ENCODE data around the gene PSAPL1.

Gene PSAPL1, protein sequence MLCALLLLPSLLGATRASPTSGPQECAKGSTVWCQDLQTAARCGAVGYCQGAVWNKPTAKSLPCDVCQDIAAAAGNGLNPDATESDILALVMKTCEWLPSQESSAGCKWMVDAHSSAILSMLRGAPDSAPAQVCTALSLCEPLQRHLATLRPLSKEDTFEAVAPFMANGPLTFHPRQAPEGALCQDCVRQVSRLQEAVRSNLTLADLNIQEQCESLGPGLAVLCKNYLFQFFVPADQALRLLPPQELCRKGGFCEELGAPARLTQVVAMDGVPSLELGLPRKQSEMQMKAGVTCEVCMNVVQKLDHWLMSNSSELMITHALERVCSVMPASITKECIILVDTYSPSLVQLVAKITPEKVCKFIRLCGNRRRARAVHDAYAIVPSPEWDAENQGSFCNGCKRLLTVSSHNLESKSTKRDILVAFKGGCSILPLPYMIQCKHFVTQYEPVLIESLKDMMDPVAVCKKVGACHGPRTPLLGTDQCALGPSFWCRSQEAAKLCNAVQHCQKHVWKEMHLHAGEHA

DNA sequence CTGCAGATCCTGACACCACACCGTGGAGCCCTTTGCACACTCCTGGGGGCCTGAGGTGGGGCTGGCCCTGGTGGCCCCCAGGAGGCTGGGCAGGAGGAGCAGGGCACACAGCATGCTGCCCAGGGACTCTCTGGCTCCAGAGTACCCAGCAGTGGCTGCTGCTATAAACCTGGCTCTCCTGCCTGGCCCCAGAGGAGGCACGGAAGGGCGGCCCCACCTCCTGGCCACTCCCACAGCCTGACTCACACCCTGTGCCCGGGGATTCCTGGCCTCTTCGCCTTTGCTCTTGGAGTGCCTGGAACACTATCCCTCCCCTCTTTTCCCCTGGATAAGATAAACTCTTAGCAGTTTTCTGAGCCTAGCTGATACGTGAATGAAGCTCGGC lies at the start of gene PSAPL1:
TSS of gene PSAPL1 (minus strand) at position 165 of the 385 bp plus-strand sequence. CDS start at position 114, 51 bp downstream.
- no peak for DNase-seq (ENCODE audit: low read depth)

DNA sequence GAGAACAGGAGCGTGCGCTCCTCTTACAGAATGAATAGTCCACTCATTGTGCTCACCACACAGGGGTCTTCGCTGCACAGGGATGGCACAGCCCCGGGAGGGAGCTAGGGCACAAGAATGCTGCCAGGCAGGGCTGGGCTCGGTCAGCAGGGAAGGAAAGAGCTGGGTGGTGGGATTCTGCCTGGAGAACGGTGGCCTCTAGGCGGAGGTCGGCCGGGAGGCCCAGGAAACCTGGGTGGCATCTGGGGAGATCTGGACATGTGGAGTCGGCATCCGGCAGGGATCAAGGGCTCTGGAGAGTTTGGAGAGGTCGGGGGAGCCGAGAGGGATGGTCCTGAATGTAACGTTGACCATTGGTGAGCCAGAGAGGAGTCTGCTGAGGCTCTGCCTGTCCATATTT lies 46.5 kb upstream of the PSAPL1 start:
- no peak for DNase-seq (ENCODE audit: low read depth)

DNA sequence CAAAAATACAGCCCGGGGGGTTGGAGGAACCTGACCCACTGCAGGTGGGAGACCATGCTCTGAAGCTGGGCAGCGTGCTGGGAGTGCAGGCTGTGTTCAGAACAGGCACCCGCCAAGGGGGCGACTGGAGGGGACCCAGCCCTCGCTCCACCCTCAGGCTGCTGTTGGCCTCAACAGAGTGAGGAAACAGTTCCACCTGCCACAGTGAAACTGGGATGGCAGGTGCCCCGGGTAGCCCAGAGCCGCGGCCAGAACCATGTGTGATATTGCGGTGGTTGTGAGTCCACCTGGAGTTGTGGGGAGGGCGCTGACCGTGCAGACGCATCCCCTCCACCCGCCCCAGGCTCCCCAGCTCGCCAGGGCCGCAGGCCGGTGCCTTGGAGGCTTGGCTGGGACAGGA lies 45.7 kb upstream of the PSAPL1 start:
- DNase-seq (ENCODE audit: low read depth) = no peak

DNA sequence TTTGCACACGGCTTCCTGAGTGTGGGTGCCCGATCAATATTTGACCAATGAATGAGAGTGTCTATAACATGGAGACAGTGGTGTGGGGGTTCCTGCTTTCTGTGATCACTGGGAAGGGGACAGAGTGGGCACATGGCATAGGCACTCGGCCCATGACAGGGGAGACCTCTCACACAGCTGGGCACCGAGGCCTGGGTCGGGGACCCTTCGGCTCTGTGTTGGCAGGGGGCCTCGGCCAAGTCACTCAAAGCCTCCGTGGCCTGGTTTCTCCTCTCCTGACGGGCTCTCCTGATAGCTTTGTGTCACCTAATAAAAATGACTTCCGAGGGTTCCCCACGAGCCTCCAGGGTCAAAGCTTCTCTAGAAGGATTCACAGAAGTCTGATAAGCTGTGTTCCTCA lies 43.9 kb upstream of the PSAPL1 start:
- DNase-seq (ENCODE audit: low read depth) = no peak

DNA sequence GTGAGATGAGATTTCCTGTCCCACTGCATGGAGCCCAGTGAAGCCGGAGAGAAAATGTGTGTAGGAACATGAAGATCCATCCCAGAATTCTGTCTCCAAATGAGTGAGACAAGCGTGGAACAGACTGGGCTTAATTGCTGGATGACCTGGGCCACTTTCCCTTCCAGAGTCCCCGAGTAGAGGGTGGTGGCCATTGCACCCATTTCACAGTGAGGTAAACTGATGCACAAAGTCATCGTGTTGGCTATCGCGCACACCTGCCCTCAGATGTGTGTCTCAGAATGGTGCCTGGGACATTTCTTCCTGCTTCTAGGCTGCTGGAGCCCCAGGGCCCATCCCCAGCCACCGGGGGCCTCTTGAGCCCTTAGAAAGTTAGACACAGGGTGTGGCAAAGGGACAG lies 43.0 kb upstream of the PSAPL1 start:
- DNase-seq (ENCODE audit: low read depth) = no peak

DNA sequence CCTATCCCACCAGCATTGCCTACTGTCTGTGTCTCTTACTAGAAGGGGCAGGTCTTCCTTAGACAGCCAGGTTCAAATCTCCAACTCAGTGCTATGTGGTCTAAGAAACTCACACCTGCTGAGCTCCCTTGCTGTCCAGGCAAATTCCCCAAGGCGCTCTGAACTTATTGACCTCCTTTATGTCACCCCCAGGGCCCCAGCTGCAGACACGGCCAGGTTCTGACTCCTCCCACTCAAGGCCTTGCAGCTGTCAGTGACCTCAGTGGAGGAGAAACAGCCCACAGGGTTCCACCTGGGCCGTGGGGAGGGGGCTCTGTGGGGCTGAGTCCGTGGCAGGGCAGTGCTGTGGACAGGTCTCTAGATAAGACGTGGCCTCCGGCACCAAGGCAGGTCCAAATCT lies 42.1 kb upstream of the PSAPL1 start:
- no peak for DNase-seq (ENCODE audit: low read depth)

DNA sequence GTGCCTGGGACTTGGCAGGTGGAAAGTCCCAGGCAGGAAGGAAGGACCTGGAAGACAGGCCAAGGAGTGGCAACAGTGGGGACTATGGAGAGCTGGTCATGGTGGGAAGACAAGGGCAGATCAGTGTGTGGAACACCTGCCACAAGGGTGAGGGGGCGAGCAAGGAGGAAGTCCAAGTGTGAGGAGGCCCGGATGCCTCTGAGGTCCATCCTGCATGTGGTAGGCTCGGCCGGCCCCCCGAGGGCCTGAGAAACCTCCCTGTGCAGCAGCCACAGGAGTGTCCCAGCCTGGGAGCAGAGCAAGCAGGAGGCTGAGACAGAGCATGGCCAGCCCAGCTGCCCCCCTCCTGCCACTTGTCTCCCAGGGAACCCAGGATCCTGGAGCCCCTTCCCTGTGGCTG lies 40.5 kb upstream of the PSAPL1 start:
- DNase-seq (ENCODE audit: low read depth) = no peak

DNA sequence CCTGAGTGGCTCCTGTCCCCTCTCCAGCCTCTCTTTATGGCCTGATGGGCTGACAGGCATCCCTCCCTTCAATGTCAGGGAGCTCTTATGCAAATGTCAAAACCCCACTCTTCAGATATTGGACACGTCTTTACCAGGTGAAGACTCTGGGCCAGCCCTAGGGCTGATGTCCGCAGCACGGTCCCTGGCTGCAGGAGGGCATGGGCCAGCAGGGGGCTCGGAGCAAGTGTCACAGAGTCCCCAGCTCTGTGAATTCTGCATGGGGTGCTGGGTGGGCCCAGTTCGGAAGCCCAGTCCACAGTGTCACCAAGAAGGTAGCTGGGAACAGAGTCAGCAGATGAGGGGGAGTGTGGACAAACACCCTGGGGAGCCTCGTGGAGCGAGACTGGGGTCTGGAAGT lies 39.6 kb upstream of the PSAPL1 start:
- no peak for DNase-seq (ENCODE audit: low read depth)

DNA sequence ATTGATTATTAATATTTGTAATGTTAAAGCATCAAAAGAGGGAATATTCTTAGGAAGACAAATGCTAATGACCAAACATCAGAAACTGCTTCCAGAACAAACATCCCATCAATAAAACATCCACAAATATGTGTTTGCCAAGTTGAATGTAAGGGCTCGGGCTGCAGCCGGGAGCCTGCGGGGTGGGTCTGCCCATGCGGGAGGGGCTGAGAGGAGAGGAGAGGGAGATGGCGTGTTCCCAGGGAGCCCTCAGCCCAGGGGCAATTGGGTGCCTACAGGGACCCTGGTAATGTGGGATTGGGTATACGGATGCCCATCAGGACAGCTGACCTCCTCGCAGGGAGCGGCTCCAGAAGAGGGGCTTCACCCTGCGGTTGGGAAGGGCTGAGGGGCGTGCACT lies 38.4 kb upstream of the PSAPL1 start:
- DNase-seq (ENCODE audit: low read depth) = no peak

DNA sequence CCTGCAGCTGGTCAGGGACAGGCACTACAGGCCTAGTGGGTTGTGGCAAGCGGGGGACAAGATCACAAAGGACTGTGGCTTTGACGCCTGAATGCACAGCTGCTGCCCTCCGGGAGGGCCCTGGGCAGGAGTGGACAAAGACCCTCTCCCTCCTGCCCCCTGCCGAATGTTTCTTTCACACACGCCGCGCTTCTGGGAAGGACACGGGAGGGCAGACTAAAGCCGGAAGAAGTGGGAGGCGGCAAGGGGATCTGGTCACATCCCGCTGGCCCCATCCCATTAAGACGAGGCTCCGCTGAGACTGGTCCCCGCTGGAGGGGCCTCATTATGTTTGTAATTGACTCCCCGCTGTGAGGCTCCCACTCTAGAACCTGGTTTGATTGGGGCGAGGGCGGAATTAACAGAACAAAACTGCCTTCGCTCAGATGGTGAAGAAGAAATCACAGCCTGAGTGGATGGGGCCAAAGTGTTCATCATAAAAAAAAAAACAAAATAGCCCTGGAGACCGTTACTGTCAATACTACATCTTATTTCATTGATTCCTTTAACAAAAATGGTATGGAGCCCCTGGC lies 37.8 kb upstream of the PSAPL1 start:
- no peak for DNase-seq (ENCODE audit: low read depth)

DNA sequence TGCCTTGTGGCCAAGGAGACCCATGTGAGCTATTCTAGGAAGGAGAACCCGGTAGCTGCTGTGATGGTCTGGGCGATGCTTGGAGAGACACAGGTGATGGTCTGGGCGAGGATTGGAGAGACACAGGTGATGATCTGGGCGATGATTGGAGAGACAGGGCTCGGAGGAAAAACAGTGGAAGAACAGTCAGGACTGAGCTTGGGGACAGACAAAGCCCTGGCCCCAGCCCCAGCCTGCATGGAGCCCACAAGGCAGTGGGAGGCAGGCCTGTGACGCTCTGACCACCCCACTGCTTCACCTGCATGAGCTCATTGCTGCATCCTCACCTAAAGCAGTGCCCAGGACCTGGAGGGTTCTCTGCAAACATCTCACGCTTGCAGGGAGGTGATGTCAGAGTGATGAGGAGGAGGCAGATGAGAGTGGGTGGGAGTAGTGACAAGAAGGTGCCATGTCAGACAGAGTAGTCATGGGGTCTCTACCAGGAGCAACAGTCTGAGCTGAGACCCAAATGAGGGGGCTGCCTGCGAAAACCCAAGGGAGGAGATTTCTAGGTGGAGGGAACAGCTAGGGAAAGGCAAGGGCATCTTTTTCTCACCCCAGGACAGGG lies 35.9 kb upstream of the PSAPL1 start:
- DNase-seq (ENCODE audit: low read depth) = no peak

DNA sequence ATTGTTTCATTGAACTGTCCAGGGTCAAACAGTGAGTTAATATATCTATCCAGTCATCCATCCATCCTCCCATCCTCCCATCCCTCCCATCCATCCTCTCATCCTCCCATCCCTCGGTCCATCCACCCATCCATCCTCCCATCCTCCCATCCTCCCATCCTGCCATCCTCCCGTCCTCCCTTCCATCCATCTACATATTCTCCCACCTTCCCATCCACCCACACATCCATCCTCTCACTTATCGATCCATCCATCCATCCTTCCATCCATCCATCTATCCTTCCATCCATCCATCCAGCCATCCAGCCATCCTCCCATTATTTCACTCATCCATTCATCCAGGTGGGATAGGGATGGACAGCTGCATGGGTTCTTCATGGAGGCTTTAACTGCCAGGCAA lies 35.4 kb upstream of the PSAPL1 start:
- DNase-seq (ENCODE audit: low read depth) = no peak

DNA sequence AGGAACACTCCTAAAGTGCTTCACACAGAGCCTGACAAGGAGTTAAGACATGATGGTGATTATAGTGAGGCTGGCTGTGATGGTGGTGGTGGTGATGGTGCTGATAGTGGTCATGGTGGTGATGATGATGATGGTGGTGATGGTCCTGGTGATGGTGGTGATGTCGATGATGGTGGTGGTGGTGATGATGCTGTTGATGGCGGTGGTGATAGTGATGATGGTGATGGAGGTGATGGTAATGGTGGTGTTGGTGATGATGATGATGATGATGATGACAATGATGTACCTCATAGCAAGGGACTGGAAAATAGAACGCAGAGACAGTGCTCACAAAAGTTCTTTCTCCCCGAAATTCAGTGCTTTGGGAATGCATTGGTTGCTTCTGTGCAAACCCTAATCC lies 34.3 kb upstream of the PSAPL1 start:
- no peak for DNase-seq (ENCODE audit: low read depth)

DNA sequence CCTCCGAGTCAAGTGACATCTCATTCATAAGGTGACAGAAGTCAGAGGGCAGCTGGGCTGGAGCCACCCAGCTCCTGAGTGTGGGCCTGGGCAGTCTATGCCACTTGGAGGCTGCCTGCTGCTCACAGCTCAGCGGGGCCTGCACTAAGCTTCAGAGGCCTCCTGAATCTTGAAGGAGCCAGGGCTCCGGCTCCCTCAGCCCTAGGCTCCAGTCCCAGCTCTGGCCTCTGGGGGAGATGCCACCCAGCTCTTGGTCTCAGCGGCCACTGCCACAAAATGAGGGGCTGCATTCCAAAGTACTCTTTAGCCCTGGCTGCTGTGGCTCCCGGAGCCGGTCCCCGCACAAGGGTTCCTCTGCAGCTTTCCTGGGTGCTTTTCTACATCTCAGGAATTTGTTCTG lies 32.7 kb upstream of the PSAPL1 start:
- no peak for DNase-seq (ENCODE audit: low read depth)

DNA sequence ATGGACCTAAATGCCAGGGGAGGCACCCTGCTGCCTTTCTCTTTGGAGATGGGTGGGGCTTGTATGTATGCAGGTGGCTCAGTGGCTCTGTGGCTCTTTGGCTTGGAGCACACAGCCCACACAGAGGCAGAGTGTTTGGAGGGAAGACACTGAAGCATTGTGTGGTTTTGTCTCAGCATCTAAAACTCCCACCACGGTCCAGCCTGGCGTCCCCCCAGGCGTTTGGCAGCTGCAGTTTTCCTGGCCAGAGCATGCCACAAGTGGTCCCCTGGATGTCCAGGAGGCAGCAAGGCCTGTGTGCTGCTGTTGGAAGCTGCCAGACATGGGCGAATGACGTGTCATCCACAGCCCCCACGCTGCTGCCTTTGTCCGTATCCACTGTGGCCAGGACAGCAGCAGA lies 32.2 kb upstream of the PSAPL1 start:
- DNase-seq (ENCODE audit: low read depth) = no peak

DNA sequence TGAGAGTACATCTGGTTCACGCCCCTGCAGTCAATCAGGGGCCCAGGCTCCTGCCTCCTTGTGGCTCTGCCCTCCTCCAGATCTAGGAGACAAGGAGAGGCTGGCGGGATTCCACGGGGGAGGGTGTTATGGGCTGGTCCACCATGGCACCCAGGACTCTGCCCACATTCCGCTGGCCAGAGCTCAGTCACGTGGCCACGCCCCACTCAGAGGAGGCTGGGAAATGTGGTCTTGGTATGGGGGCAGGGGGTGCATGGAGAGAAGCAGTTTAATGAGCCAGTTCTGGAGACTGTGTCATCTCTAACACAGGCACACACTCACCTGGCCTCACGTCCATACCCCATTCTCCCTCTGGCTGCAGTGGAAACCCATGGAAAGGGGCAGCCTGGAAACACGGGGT lies 31.5 kb upstream of the PSAPL1 start:
- no peak for DNase-seq (ENCODE audit: low read depth)

DNA sequence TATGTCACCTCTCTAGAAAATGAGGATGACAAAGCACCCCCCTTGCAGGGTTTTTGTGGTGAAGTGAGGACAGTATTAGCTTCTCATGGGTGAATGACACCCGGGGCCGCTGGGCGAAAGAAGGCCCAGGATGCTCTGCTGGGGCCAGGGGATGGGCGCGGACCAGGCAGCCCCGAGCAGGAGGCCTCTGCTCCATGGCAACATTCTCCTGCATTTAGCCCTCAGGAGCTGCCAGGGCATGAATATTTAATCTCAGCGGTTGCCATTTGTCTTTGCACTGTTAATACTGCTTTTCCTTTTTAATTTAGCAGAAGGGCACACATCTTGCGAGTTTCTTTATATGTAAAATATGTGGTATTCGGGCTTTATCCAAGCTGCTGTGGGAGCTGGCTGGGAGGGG lies 30.3 kb upstream of the PSAPL1 start:
- no peak for DNase-seq (ENCODE audit: low read depth)

DNA sequence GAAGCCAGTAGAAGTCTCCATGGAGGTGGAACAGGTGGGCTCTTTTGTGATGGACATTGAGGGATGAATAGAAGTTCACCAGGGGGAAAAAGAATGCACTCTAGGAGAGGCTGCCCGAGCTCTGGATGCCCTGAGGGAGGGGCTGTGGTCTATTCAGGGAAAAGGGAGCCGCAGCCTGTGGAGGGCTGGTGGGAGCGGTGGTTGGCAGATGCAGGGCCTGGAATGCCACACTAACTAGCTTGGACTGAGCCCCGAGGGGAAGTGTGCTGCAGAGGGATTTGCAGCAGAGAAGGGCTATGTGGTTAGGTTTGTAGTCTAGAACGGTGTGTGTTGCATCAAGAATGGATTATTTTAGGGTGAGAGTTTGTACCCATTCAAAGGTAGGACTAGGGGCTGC lies 29.5 kb upstream of the PSAPL1 start:
- no peak for DNase-seq (ENCODE audit: low read depth)

DNA sequence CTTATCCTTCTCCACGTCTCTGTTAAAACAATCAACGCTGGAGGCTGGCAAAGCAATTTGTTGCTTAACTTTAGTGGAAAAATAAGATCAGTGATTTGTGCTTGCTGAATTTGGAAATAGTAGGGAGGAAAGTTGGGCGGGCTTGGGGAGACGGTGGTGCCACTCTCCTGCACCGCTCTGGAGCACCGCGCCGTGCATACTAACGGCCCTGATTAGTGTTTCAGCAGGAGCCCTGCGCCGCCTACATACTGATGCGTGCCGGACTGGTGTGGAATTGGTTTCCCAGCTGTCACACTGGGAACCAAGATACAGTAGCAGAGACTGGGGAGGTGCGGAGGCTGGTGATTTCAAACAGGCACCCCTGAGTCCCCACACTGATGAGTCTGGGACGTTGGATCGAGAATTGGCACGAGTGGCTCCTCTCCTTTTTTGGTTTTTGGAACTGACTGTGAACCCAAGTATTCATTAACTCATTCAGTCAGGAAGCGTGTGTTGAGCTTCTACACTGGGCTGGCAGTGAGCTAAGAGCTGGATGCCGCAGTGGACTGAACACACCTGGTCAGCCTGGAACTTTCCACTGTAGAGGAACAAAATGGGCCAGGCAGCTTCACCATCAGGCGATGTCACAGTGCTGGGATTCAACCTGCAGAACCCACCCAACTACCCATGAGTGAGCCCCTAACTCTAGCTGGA lies 29.0 kb upstream of the PSAPL1 start:
- DNase-seq (ENCODE audit: low read depth) = no peak

DNA sequence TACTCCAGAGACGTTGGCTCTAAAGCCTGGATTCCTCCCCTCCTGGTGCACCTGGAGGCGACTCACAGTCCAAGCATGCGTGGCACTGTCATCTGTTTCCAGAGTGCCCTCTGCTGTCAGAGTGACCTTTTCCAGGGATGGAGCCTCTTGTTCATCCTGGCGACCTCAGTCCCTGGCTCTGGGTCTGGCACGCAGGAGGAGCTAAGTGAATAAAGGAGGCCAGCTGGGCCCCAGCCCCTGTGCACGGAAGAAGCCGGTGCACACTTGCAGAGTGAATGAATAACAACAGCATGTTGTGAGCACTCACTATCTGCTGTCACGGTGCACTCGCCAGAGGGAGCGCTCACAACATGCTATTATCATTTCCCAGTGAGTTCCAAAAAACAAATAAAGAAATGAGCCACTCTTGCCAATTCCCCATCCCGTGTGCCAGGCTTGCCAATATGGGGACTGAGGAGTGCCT lies 27.8 kb upstream of the PSAPL1 start:
- no peak for DNase-seq (ENCODE audit: low read depth)

DNA sequence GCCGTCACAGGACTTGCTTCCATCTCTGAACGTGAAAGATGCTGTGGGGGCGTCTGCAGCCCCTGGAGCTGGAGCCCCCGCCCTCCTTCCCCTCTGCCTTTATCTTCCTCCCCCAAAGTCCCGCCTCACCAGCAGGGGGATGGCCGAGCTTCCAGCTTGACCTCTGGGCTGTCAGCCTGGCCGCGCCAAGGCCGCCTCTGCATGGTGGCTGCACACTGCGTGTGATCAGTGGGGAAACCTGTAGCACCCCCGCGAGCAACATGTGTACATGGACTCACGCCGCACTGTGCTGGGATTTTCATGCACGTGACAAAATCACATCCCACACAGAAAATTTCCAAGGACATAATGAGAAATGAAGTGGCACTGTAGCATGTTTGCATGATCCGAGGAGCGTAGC lies 26.5 kb upstream of the PSAPL1 start:
- DNase-seq (ENCODE audit: low read depth) = no peak

DNA sequence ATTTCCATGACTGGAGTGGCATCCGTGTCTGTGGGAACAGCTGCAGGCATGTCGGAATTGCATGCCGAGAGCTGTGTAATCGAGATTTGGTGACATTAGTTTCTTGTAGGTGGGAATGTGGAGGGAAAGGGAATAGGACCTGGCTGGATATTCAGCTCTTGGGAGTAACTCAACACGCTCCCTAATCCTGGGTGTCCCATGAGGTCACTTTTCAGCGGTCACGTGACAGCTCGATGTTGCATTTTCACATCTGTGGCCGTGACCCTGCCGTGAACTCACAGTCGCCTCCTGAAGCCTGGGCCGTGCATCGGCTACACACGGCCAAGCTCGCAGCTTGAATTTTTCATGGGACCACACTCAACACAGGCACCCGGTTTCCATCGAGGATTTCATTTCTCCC lies 25.8 kb upstream of the PSAPL1 start:
- DNase-seq (ENCODE audit: low read depth) = no peak

DNA sequence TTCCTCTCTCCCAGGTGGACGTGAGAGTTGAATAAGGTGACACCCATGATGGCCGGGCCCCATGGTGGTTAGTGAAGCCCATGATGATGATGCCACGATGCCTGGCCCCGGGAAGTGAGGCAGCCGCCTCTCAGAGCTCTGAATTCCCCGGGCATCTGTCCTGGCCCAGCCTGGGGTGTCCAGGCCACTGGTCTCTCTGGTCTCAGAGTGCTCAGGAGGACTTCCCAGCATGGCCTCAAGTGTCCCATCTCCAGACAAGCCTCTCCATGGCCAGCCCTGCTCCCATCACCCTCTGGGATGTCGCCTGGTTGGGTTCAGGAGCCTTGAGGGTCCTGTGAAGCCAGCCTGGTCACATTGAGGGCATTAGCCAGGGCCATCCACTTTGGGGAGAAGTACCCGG lies 24.7 kb upstream of the PSAPL1 start:
- no peak for DNase-seq (ENCODE audit: low read depth)
